K562 (cell line): ENCODE measurements around the gene RREB1. TPM values are rescaled to one million over a fixed set of nuclear protein-coding genes. Genes with fewer than 3 reads are reported as not detected.

ENCODE experiments used
- ATF7 ChIP-seq: fragments of 450-650 bp; IDR thresholded peaks from 2 replicates; pipeline ENCODE4 v1.7.1; 2014; ENCODE audit warnings: mild to moderate bottlenecking, moderate library complexity
- CEBPG ChIP-seq, 3 experiments: fragments of 200-800 bp in 1 of 3; sonication (Bioruptor generic) in 1 of 3; sonication (generic) in 1 of 3; formaldehyde crosslinking in 1 of 3; IDR thresholded peaks in 2 of 3; conservative IDR thresholded peaks in 1 of 3; 2 replicates each; pipeline versions ENCODE4 v1.6.1 to v1.8.0; 2016 to 2022; ENCODE audit warnings: missing compliant biosample characterization in 2 of 3, missing genetic modification characterization in 2 of 3, mild to moderate bottlenecking in 1 of 3, missing genetic modification reagents in 1 of 3
- CSDE1 ChIP-seq, 2 experiments: fragments of 450-650 bp; IDR thresholded peaks; 2 replicates each; pipeline ENCODE4 v1.6.1; 2016; ENCODE audit warnings: mild to moderate bottlenecking in 1 of 2
- ELK1 ChIP-seq: sonication (generic); formaldehyde crosslinking; IDR thresholded peaks from 2 replicates; pipeline ENCODE4 v1.8.1; 2022; ENCODE audit warnings: missing genetic modification reagents
- GABPA ChIP-seq: fragments of 200-800 bp; sonication (Bioruptor generic); conservative IDR thresholded peaks from 2 replicates; pipeline ENCODE4 v1.6.1; 2016; ENCODE audit warnings: low read depth, missing genetic modification characterization, missing compliant biosample characterization
- KAT2B ChIP-seq: IDR thresholded peaks from one replicate; pipeline ENCODE4 v1.6.1; 2012; ENCODE audit warnings: low read depth, mild to moderate bottlenecking, control low read depth, inconsistent platforms, low read length, moderate library complexity
- KAT8 ChIP-seq: fragments of 450-650 bp; IDR thresholded peaks from 2 replicates; pipeline ENCODE4 v1.6.1; 2016; ENCODE audit warnings: low read depth, mild to moderate bottlenecking
- KLF10 ChIP-seq: fragments of 250-450 bp; sonication (Bioruptor Pico); IDR thresholded peaks from 2 replicates; pipeline ENCODE4 v1.6.1; 2021; ENCODE audit warnings: matching md5 sums
- KLF6 ChIP-seq: fragments of 250-450 bp; sonication (Bioruptor Pico); IDR thresholded peaks from 2 replicates; pipeline ENCODE4 v1.4.0; 2020; ENCODE audit warnings: mild to moderate bottlenecking, moderate library complexity, borderline replicate concordance
- PCBP1 ChIP-seq: fragments of 200-400 bp; formaldehyde crosslinking; IDR thresholded peaks from 2 replicates; pipeline ENCODE4 v1.6.1; 2018; ENCODE audit warnings: mild to moderate bottlenecking, low read depth, low read length; ENCODE audit not compliant: poor library complexity, severe bottlenecking
- PHF20 ChIP-seq: fragments of 450-650 bp; IDR thresholded peaks from 2 replicates; pipeline ENCODE4 v1.6.1; 2018; ENCODE audit not compliant: partially characterized antibody
- PML ChIP-seq: IDR thresholded peaks from 2 replicates; pipeline ENCODE4 v1.6.1; 2012; ENCODE audit warnings: low read length, inconsistent platforms
- RUNX1 ChIP-seq: sonication (generic); IDR thresholded peaks from 2 replicates; pipeline ENCODE4 v1.6.1; 2016; ENCODE audit warnings: antibody characterized with exemption, low read depth
- SMAD1 ChIP-seq: fragments of 150-350 bp; IDR thresholded peaks from 2 replicates; pipeline ENCODE4 v1.6.1; 2014; ENCODE audit warnings: low read length, low read depth; ENCODE audit not compliant: partially characterized antibody
- STAT5A ChIP-seq: IDR thresholded peaks from 2 replicates; pipeline ENCODE4 v1.6.1; 2012; ENCODE audit warnings: low read length, inconsistent platforms, borderline replicate concordance
- ZNF133 ChIP-seq: fragments of 250-450 bp; sonication (Bioruptor Pico); IDR thresholded peaks from 2 replicates; pipeline ENCODE4 v1.4.0; 2020; ENCODE audit warnings: mild to moderate bottlenecking
- ZNF316 ChIP-seq: fragments of 450-650 bp; IDR thresholded peaks from 2 replicates; pipeline ENCODE4 v1.6.1; 2016
- ZNF75A ChIP-seq: fragments of 450-650 bp; formaldehyde crosslinking; IDR thresholded peaks from 2 replicates; pipeline ENCODE4 v1.4.0; 2020; ENCODE audit warnings: mild to moderate bottlenecking
- polyA plus RNA-seq, 8 experiments: library from polyadenylated mRNA; depleted of rRNA in 4 of 8; stranded (reverse) in 5 of 8; unstranded in 3 of 8; fragments of >200 nt; fragmentation: Nextera tagmentation in 2 of 8; fragmentation: Illumina TruSeq in 1 of 8; extraction: Ambion mirVana in 2 of 8; extraction: Trizol in 1 of 8; gene quantifications; 2 replicates each; pipeline versions ENCODE4 v1.2.1 to v1.2.3, GENCODE V29; 2011 to 2014; ENCODE audit warnings: inconsistent platforms in 1 of 8, missing spikeins in 1 of 8
- total RNA-seq, 7 experiments: library from RNA; depleted of rRNA in 6 of 7; stranded (reverse); fragments of >200 nt in 6 of 7; fragmentation: Illumina TruSeq in 2 of 7; extraction: Trizol in 2 of 7; gene quantifications; 2 replicates each; pipeline versions ENCODE4 v1.2.1 to v1.2.3, GENCODE V29; 2011 to 2021; ENCODE audit warnings: low replicate concordance in 1 of 7
- TF ChIP-seq, protein P1 (sequence below): conservative IDR thresholded peaks from 2 replicates; pipeline ENCODE4 v1.6.1; 2011; ENCODE audit warnings: low read depth, mild to moderate bottlenecking, low read length; ENCODE audit not compliant: control insufficient read depth
- TF ChIP-seq, protein P2 (sequence below): fragments of 200-800 bp; sonication (Bioruptor generic); IDR thresholded peaks from 2 replicates; pipeline ENCODE4 v1.6.1; 2017; ENCODE audit warnings: missing genetic modification characterization, missing compliant biosample characterization
- TF ChIP-seq, protein P3 (sequence below): fragments of 250-450 bp; sonication (Bioruptor Pico); IDR thresholded peaks from 2 replicates; pipeline ENCODE4 v1.5.0; 2021
- TF ChIP-seq, protein P4 (sequence below), 2 experiments: fragments of 150-350 bp in 1 of 2; IDR thresholded peaks; 2 replicates each; pipeline ENCODE4 v1.6.1; 2012 to 2016; ENCODE audit warnings: low read depth in 2 of 2, low read length in 2 of 2, mild to moderate bottlenecking in 1 of 2, moderate library complexity in 1 of 2

RREB1 gene
- total and polyA plus RNA-seq, 9 of the 15 experiments (the other 6 are each of a cell fraction or from before 2014, with no cell fraction given), result 3.3 to 64.2 (median 19.3) TPM

DNA sequence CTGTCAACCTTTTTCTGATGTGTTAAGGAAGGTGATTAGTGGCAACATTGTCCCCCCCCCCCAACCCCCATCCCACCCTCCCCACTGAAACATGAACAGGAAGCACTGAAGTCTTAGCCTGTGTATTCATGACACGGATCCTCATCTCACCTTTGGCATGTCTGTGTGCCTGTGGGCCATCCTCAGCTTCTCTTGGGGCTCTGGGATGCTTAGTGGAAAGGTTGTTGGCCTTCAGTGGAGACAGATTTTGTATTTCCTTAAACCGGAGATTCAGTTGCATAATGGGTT lies 93.6 kb downstream of the RREB1 start (continued):
- TF ChIP-seq, protein P1, sequence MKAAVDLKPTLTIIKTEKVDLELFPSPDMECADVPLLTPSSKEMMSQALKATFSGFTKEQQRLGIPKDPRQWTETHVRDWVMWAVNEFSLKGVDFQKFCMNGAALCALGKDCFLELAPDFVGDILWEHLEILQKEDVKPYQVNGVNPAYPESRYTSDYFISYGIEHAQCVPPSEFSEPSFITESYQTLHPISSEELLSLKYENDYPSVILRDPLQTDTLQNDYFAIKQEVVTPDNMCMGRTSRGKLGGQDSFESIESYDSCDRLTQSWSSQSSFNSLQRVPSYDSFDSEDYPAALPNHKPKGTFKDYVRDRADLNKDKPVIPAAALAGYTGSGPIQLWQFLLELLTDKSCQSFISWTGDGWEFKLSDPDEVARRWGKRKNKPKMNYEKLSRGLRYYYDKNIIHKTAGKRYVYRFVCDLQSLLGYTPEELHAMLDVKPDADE, result no peak
- TF ChIP-seq CSDE1 (IDR thresholded peaks at IDR 0.05), result no peak
- peak; percentile 4 for TF ChIP-seq SMAD1
- TF ChIP-seq KAT8, result no peak
- TF ChIP-seq ATF7, result no peak
- TF ChIP-seq CEBPG (CRISPR knock-in tag; IDR thresholded peaks at IDR 0.05), result no peak
- TF ChIP-seq CEBPG (tag; conservative IDR thresholded peaks at IDR 0.05 in 1 of 2, IDR thresholded peaks at IDR 0.05 in 1 of 2), result 0 out of 4 replicates have a peak, but pooled peaks of 1 of the 2 experiments have one; percentile 16
- no peak for TF ChIP-seq PML
- TF ChIP-seq KLF10 (CRISPR knock-in tag), result no peak
- no peak for TF ChIP-seq KAT2B
- TF ChIP-seq, protein P2, sequence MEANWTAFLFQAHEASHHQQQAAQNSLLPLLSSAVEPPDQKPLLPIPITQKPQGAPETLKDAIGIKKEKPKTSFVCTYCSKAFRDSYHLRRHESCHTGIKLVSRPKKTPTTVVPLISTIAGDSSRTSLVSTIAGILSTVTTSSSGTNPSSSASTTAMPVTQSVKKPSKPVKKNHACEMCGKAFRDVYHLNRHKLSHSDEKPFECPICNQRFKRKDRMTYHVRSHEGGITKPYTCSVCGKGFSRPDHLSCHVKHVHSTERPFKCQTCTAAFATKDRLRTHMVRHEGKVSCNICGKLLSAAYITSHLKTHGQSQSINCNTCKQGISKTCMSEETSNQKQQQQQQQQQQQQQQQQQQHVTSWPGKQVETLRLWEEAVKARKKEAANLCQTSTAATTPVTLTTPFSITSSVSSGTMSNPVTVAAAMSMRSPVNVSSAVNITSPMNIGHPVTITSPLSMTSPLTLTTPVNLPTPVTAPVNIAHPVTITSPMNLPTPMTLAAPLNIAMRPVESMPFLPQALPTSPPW, result no peak
- TF ChIP-seq KLF6, result no peak
- no peak for TF ChIP-seq ZNF75A (CRISPR knock-in tag)
- TF ChIP-seq RUNX1, result no peak
- TF ChIP-seq STAT5A, result no peak
- TF ChIP-seq ZNF316, result no peak
- 0 out of 2 replicates have a peak, but pooled peaks have one; percentile 5 for TF ChIP-seq GABPA (tag)
- TF ChIP-seq PHF20, result no peak
- TF ChIP-seq ELK1, result no peak
- TF ChIP-seq, protein P3, sequence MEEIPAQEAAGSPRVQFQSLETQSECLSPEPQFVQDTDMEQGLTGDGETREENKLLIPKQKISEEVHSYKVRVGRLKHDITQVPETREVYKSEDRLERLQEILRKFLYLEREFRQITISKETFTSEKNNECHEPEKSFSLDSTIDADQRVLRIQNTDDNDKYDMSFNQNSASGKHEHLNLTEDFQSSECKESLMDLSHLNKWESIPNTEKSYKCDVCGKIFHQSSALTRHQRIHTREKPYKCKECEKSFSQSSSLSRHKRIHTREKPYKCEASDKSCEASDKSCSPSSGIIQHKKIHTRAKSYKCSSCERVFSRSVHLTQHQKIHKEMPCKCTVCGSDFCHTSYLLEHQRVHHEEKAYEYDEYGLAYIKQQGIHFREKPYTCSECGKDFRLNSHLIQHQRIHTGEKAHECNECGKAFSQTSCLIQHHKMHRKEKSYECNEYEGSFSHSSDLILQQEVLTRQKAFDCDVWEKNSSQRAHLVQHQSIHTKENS (CRISPR knock-in tag), result no peak
- TF ChIP-seq, protein P4, sequence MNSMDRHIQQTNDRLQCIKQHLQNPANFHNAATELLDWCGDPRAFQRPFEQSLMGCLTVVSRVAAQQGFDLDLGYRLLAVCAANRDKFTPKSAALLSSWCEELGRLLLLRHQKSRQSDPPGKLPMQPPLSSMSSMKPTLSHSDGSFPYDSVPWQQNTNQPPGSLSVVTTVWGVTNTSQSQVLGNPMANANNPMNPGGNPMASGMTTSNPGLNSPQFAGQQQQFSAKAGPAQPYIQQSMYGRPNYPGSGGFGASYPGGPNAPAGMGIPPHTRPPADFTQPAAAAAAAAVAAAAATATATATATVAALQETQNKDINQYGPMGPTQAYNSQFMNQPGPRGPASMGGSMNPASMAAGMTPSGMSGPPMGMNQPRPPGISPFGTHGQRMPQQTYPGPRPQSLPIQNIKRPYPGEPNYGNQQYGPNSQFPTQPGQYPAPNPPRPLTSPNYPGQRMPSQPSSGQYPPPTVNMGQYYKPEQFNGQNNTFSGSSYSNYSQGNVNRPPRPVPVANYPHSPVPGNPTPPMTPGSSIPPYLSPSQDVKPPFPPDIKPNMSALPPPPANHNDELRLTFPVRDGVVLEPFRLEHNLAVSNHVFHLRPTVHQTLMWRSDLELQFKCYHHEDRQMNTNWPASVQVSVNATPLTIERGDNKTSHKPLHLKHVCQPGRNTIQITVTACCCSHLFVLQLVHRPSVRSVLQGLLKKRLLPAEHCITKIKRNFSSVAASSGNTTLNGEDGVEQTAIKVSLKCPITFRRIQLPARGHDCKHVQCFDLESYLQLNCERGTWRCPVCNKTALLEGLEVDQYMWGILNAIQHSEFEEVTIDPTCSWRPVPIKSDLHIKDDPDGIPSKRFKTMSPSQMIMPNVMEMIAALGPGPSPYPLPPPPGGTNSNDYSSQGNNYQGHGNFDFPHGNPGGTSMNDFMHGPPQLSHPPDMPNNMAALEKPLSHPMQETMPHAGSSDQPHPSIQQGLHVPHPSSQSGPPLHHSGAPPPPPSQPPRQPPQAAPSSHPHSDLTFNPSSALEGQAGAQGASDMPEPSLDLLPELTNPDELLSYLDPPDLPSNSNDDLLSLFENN (IDR thresholded peaks at IDR 0.05; ENCODE audit: low read depth in 2 of 2, low read length in 2 of 2), result no peak
- TF ChIP-seq ZNF133 (CRISPR knock-in tag), result no peak
- no peak for TF ChIP-seq PCBP1
